IMR-90 (cell line): ENCODE data around the gene P2RX7.

ENCODE experiments used
- ELK1 ChIP-seq: fragments of 150-350 bp; IDR thresholded peaks from 2 replicates; pipeline ENCODE4 v1.6.1; 2016; ENCODE audit warnings: low read depth, mild to moderate bottlenecking, low read length, moderate library complexity, borderline replicate concordance
- TF ChIP-seq, protein P1 (sequence below): conservative IDR thresholded peaks from 2 replicates; pipeline ENCODE4 v1.5.1; 2012; ENCODE audit warnings: mild to moderate bottlenecking, low read depth, low read length, improper control_type of control experiment

DNA sequence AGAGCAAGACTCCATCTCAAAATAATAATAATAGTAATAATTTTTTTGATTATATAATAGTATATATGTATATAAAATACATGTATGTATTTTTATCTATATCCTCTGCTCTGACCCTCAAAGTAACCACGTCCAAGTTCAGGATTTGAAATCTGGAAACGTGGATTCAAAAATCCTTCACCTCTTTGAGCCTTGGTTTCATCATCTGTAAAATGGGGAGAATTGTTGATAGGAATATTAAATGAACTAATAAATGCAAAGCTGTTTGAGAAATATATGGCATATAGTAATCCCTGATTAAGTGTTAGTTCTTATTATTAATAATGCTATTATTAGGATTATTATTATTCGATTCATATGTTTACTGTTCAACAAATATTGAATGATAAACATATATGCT is 2.6 kb downstream of the P2RX7 start:
- TF ChIP-seq, protein P1, sequence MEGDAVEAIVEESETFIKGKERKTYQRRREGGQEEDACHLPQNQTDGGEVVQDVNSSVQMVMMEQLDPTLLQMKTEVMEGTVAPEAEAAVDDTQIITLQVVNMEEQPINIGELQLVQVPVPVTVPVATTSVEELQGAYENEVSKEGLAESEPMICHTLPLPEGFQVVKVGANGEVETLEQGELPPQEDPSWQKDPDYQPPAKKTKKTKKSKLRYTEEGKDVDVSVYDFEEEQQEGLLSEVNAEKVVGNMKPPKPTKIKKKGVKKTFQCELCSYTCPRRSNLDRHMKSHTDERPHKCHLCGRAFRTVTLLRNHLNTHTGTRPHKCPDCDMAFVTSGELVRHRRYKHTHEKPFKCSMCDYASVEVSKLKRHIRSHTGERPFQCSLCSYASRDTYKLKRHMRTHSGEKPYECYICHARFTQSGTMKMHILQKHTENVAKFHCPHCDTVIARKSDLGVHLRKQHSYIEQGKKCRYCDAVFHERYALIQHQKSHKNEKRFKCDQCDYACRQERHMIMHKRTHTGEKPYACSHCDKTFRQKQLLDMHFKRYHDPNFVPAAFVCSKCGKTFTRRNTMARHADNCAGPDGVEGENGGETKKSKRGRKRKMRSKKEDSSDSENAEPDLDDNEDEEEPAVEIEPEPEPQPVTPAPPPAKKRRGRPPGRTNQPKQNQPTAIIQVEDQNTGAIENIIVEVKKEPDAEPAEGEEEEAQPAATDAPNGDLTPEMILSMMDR = no peak
- TF ChIP-seq ELK1 = no peak
